Ovary (tissue), 9 donors: ENCODE data around the gene LGALS7. TPM values are rescaled to one million over a fixed set of nuclear protein-coding genes. Genes with fewer than 3 reads are reported as not detected.

Source experiments
- DNase-seq, 5 donors: peaks; one replicate each; pipeline ENCODE4 v3.0.0-alpha.2; 2019 to 2020
- H3K27ac ChIP-seq, 2 donors: fragments of 200-600 bp; one replicate each; pipeline versions ENCODE4 v1.5.1 to v1.8.0; 2019 to 2022
- H3K27me3 ChIP-seq: fragments of 200-600 bp; one replicate; pipeline ENCODE4 v1.8.0; 2022
- H3K36me3 ChIP-seq: fragments of 200-600 bp; sonication (generic); one replicate; pipeline ENCODE4 v1.5.1; 2019
- H3K4me1 ChIP-seq: one replicate; pipeline ENCODE4 v1.8.1; 2013; ENCODE audit warnings: mild to moderate bottlenecking, moderate library complexity; ENCODE audit not compliant: insufficient read depth
- H3K4me3 ChIP-seq: fragments of 200-600 bp; sonication (generic); one replicate; pipeline ENCODE4 v1.5.1; 2017
- H3K9me3 ChIP-seq, 2 donors: fragments of 200-600 bp in 1 of 2; sonication (generic) in 1 of 2; one replicate each; pipeline versions ENCODE4 v1.5.1 to v1.8.1; 2013 to 2019; ENCODE audit warnings: mild to moderate bottlenecking in 1 of 2, moderate library complexity in 1 of 2
- CTCF ChIP-seq, 3 donors: fragments of 450-650 bp in 2 of 3; fragments of 200-600 bp in 1 of 3; IDR thresholded peaks; one replicate each; pipeline versions ENCODE4 v1.5.1 to v1.8.0; 2016 to 2022; ENCODE audit warnings: antibody characterized with exemption in 3 of 3, mild to moderate bottlenecking in 1 of 3
- EP300 ChIP-seq: sonication (generic); formaldehyde crosslinking; IDR thresholded peaks from one replicate; pipeline ENCODE4 v1.6.1; 2017; ENCODE audit warnings: antibody characterized with exemption
- POLR2A ChIP-seq: fragments of 450-650 bp; IDR thresholded peaks from one replicate; pipeline ENCODE4 v1.6.1; 2017; ENCODE audit warnings: antibody characterized with exemption, mild to moderate bottlenecking, moderate library complexity
- WGBS, 3 donors: extraction: QIAGEN DNeasy Blood & Tissue Kit in 1 of 3; methylation state at CpG; one replicate each; pipeline versions ENCODE4 v1.1.5 to v1.1.7; 2013 to 2017; 5-methylcytosine and 5-hydroxymethylcytosine counted together
- intact Hi-C, 4 donors: fragments of 100-400 bp; cut with DNase I; formaldehyde crosslinking; loops; one replicate each; pipeline versions ENCODE4 v1.11.0 to v1.15.1; 2022 to 2023
- polyA plus RNA-seq, 2 donors: library from polyadenylated mRNA; stranded (reverse); fragments of 200-250 nt in 1 of 2; fragments of 350-450 nt in 1 of 2; fragmentation: Illumina TruSeq in 1 of 2; extraction: RNeasy Lipid Tissue Mini Kit (QIAGEN cat#74804) in 1 of 2; gene quantifications; one replicate each; pipeline ENCODE4 v1.2.3, GENCODE V29; 2013 to 2014
- total RNA-seq, 7 donors: library from RNA; depleted of rRNA in 2 of 7; stranded (reverse); fragments of >200 nt in 2 of 7; fragmentation: NEBNext Ultra II Directional in 3 of 7; extraction: Animal tissue kit (Norgen Biotek cat#: 25700) in 3 of 7; gene quantifications; one replicate each; pipeline versions ENCODE4 v1.1.0 to v1.2.4, GENCODE V29; 2016 to 2023
- donor health status: DM: no; HTN: no; CAD: no; lungs with moderate emphysema.
- donor health status: DM: no; HTN: no; CAD: no.
- donor health status: Bipolar disorder and iron deficiency.
- donor health status: DM: yes; HTN: yes; CAD: no.
- donor health status: DM: no; HTN: no; CAD: no.
- donor health status: DM: yes; HTN: yes; CAD: no.

The LGALS7 gene
- total and polyA plus RNA-seq, 9 donors = 0.69 to 0.84 (median 0.79) TPM; not detected in 6

GRCh38 chr19:38743394-38744297, 29.7 kb downstream of the LGALS7 start:
- Histone ChIP-seq H3K4me1 (peaks cover 2% of the 10 kb centered on the region), H3K4me3 (no peak overlapping the region), H3K36me3 (no peaks in the 10 kb centered on the region), H3K27me3 (no peaks in the 10 kb centered on the region), H3K9me3 (no peaks in the 10 kb centered on the region), H3K27ac (no peak overlapping the region)
- intact Hi-C loops = no loop called here
- WGBS, 3 donors = 56 to 62% (median 58%) methylated on average over 19 to 20 of the region's 20 CpGs
- no peak for TF ChIP-seq CTCF (IDR thresholded peaks at IDR 0.05)
- TF ChIP-seq POLR2A = no peak
- TF ChIP-seq EP300 = no peak
- DNase-seq = peak in 1 of 5 donors; percentile 38

- intact Hi-C loops = no loop called here
- no peaks in the 10 kb centered on the region for H3K36me3 ChIP-seq
- peak in 1 of 5 donors; percentile 26 for DNase-seq
- TF ChIP-seq EP300 (no peak), POLR2A (no peak), CTCF (IDR thresholded peaks at IDR 0.05) (no peak)
- H3K9me3 ChIP-seq = no peaks in the 10 kb centered on the region
- WGBS, 3 donors = 84 to 85% (median 85%) methylated on average over 6 of the region's 6 CpGs
- H3K4me1 ChIP-seq = no peaks in the 10 kb centered on the region
- no peak overlapping the region for H3K27ac ChIP-seq
- no peaks in the 10 kb centered on the region for H3K27me3 ChIP-seq
- no peak overlapping the region for H3K4me3 ChIP-seq
These were observed 30.4 kb downstream of the LGALS7 start for GRCh38 chr19:38742906-38743305.

- H3K4me3 ChIP-seq = no peak overlapping the region
- intact Hi-C loops = no loop called here
- H3K4me1 ChIP-seq = no peaks in the 10 kb centered on the region
- no peak for TF ChIP-seq POLR2A
- no peak for TF ChIP-seq CTCF (IDR thresholded peaks at IDR 0.05)
- no peak for TF ChIP-seq EP300
- 92 to 96% (median 94%) methylated on average over 9 of the region's 9 CpGs for WGBS, 3 donors
- no peaks in the 10 kb centered on the region for H3K36me3 ChIP-seq
- no peaks in the 10 kb centered on the region for H3K27me3 ChIP-seq
- no peaks in the 10 kb centered on the region for H3K9me3 ChIP-seq
- DNase-seq = peak in 1 of 5 donors; percentile 28
- H3K27ac ChIP-seq = no peak overlapping the region
These were observed 31.0 kb downstream of the LGALS7 start for GRCh38 chr19:38742296-38742695.

- no peak for TF ChIP-seq EP300
- TF ChIP-seq POLR2A = no peak
- TF ChIP-seq CTCF (IDR thresholded peaks at IDR 0.05) = no peak
- Histone ChIP-seq H3K4me3 (no peak overlapping the region), H3K27ac (no peak overlapping the region), H3K27me3 (no peaks in the 10 kb centered on the region), H3K9me3 (no peaks in the 10 kb centered on the region), H3K36me3 (no peaks in the 10 kb centered on the region), H3K4me1 (no peaks in the 10 kb centered on the region)
- intact Hi-C loops = no loop called here
- no peak for DNase-seq
- 93 to 94% (median 93%) methylated on average over 15 of the region's 15 CpGs for WGBS, 3 donors
These were observed 31.6 kb downstream of the LGALS7 start for GRCh38 chr19:38741670-38742069.
